SJCRH30 (cell line): ENCODE measurements around the gene CSNK2B. TPM values are rescaled to one million over a fixed set of nuclear protein-coding genes. Genes with fewer than 3 reads are reported as not detected.
"Not testable (repeated sequence)": the region's sequence is repeated elsewhere in the genome, so short reads cannot be mapped to it uniquely, and the experiment has no call there.

Experiments used
- DNase-seq, 2 experiments: peaks; one replicate each; pipeline ENCODE4 v3.0.0-alpha.2; 2015 to 2020
- H3K27ac ChIP-seq: fragments of 250-450 bp; sonication (Bioruptor Pico); 2 replicates; pipeline ENCODE4 v1.5.1; 2020; ENCODE audit warnings: mild to moderate bottlenecking, moderate library complexity
- H3K27me3 ChIP-seq: fragments of 250-450 bp; sonication (Bioruptor Pico); 2 replicates; pipeline ENCODE4 v1.5.1; 2020; ENCODE audit warnings: mild to moderate bottlenecking, moderate library complexity
- H3K36me3 ChIP-seq: fragments of 250-450 bp; sonication (Bioruptor Pico); 2 replicates; pipeline ENCODE4 v1.5.1; 2020; ENCODE audit warnings: mild to moderate bottlenecking, moderate library complexity
- H3K4me1 ChIP-seq: fragments of 250-450 bp; sonication (Bioruptor Pico); 2 replicates; pipeline ENCODE4 v1.5.1; 2020; ENCODE audit warnings: mild to moderate bottlenecking, moderate library complexity
- H3K4me3 ChIP-seq: fragments of 250-450 bp; sonication (Bioruptor Pico); 2 replicates; pipeline ENCODE4 v1.5.1; 2020; ENCODE audit warnings: mild to moderate bottlenecking, moderate library complexity
- H3K9me3 ChIP-seq: fragments of 250-450 bp; sonication (Bioruptor Pico); replicated peaks from 2 replicates; pipeline ENCODE4 v1.5.1; 2020; ENCODE audit warnings: mild to moderate bottlenecking, moderate library complexity
- total RNA-seq: library from RNA; depleted of rRNA; stranded (reverse); fragments of >200 nt; shearing (Covaris generic); gene quantifications from 2 replicates; pipeline ENCODE4 v1.2.3, GENCODE V29; 2014

Gene CSNK2B
- total RNA-seq, 1 experiment from 2014 or later: 208 TPM

- H3K4me3 ChIP-seq: peak overlapping the region; percentile 79
Measured at GRCh38 chr6:31702405-31702818, 36.5 kb downstream of the CSNK2B start.

DNA sequence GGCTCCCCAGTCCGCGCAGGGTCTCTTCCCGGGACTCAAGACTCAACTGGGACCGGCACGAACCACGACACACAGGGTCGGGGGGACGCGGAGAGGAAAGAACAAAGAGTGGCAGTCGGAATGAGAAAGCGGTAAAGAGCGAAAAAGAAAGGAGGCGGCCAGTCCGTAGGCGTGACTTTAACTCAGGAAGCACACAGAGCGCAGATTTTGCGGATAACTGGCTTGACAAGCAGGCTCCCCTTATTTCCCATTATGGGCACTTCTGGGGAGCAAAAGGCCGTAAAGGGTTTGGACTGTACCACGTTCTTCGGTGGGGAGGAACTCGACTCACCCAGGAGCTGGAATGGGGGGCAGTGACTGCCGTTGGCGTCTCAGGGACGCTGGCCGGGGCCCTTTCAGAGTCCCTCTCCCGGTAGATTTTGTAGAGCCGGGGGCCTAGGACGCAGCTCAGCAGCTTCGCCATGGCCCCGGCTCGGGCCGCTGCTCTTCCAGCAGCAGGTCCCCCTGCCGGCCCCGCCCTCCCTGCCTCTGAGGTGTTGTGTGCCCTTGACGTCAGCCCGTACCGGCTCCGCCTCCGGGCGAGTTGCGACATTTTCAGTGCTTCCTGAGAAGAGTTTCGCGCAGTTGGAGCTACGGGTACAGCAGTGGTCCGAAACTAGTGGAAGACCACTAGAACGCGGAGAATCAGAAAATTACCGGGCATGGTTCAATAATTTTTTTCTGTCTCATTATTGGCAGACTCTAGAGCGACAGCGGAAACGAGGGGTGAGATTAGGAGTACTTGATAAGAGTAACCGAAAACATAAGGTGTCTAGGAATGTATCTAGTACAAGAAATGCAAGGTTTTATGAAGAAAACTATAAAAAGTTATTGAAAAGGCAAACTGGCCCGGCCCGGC is 37.2 kb downstream of the CSNK2B start, which contains the start of gene ABHD16A:
Gene ABHD16A, minus strand, starts transcription at position 506 of the 898 bp plus-strand sequence. Its CDS starts 43 bp downstream, at position 463.
- H3K36me3 ChIP-seq: no peaks in the 10 kb centered on the region
- H3K27me3 ChIP-seq: no peaks in the 10 kb centered on the region
- H3K9me3 ChIP-seq: no peaks in the 10 kb centered on the region
- peak within 1 kb of the TSS; percentile 79 for H3K4me3 ChIP-seq
- peak; percentile 97 to 98 for DNase-seq
- H3K4me1 ChIP-seq: peaks cover 10% of the 10 kb centered on the region
- H3K27ac ChIP-seq: peak within 1 kb of the TSS; percentile 68

More at GRCh38 chr6:31702405-31702818, 36.5 kb downstream of the CSNK2B start:
- Histone ChIP-seq H3K27ac (peak overlapping the region; percentile 68), H3K27me3 (no peaks in the 10 kb centered on the region), H3K9me3 (no peaks in the 10 kb centered on the region), H3K4me1 (peaks cover 10% of the 10 kb centered on the region), H3K36me3 (no peaks in the 10 kb centered on the region)
- DNase-seq: no peak

- DNase-seq: no peak
- peaks cover 10% of the 10 kb centered on the region for H3K4me1 ChIP-seq
- H3K4me3 ChIP-seq: no peak overlapping the region
- no peaks in the 10 kb centered on the region for H3K27me3 ChIP-seq
- no peaks in the 10 kb centered on the region for H3K9me3 ChIP-seq
- no peaks in the 10 kb centered on the region for H3K36me3 ChIP-seq
- no peak overlapping the region for H3K27ac ChIP-seq
Measured at GRCh38 chr6:31705931-31706330, 40.1 kb downstream of the CSNK2B start.

DNA sequence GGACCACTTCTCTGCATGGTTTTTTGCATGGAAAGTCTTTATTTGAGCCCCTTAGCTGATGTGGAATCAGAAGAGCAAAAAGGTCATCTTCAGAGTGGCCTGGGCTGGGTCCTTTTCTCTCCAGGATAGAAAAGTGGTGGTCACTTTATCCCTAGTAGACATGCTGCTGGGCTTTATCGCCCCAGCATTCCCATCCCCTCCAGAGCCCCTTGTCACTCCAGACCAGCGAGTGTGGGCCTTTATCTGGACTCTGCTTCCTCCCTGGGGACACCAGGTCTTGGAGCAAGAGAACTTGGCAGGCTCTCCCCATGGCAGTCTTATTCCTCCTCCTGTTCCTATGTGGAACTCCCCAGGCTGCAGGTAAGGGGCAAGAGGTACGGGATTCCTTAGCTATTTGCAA is 40.7 kb downstream of the CSNK2B start, which contains the start of gene LY6G6F:
Gene LY6G6F, plus strand, starts transcription at position 268 of the 400 bp plus-strand sequence. Its CDS starts 41 bp downstream, at position 309.
- Histone ChIP-seq H3K4me3 (no peak within 1 kb of the TSS), H3K27ac (no peak within 1 kb of the TSS), H3K27me3 (peaks cover 3% of the 10 kb centered on the region; the same call in 1 of the 2 replicates), H3K36me3 (no peaks in the 10 kb centered on the region), H3K4me1 (peaks cover 5% of the 10 kb centered on the region), H3K9me3 (no peaks in the 10 kb centered on the region)
- DNase-seq: no peak

DNA sequence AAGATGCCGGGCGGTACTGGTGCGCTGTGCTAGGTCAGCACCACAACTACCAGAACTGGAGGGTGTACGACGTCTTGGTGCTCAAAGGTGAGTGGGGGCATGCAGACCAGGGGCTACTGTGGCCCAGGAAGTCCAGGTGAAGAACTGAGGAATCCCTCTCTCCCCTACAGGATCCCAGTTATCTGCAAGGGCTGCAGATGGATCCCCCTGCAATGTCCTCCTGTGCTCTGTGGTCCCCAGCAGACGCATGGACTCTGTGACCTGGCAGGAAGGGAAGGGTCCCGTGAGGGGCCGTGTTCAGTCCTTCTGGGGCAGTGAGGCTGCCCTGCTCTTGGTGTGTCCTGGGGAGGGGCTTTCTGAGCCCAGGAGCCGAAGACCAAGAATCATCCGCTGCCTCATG is 41.8 kb downstream of the CSNK2B start:
- DNase-seq: no peak
- Histone ChIP-seq H3K4me1 (no peaks in the 10 kb centered on the region), H3K9me3 (no peaks in the 10 kb centered on the region), H3K27me3 (peaks cover 11% of the 10 kb centered on the region; the same call in 1 of the 2 replicates), H3K27ac (no peak overlapping the region), H3K4me3 (no peak overlapping the region), H3K36me3 (no peaks in the 10 kb centered on the region)

GRCh38 chr6:31708224-31708623 is 42.3 kb downstream of the CSNK2B start:
- Histone ChIP-seq H3K4me1 (no peaks in the 10 kb centered on the region), H3K27ac (no peak overlapping the region), H3K27me3 (peaks cover 13% of the 10 kb centered on the region; the same call in 1 of the 2 replicates), H3K4me3 (no peak overlapping the region), H3K36me3 (no peaks in the 10 kb centered on the region), H3K9me3 (no peaks in the 10 kb centered on the region)
- DNase-seq: no peak

GRCh38 chr6:31709157-31709556 is 43.3 kb downstream of the CSNK2B start:
- H3K9me3 ChIP-seq, H3K4me1 ChIP-seq, H3K36me3 ChIP-seq, H3K27ac ChIP-seq, DNase-seq, H3K4me3 ChIP-seq: not testable (repeated sequence)
- peaks cover 13% of the 10 kb centered on the region; the same call in 1 of the 2 replicates for H3K27me3 ChIP-seq

DNA sequence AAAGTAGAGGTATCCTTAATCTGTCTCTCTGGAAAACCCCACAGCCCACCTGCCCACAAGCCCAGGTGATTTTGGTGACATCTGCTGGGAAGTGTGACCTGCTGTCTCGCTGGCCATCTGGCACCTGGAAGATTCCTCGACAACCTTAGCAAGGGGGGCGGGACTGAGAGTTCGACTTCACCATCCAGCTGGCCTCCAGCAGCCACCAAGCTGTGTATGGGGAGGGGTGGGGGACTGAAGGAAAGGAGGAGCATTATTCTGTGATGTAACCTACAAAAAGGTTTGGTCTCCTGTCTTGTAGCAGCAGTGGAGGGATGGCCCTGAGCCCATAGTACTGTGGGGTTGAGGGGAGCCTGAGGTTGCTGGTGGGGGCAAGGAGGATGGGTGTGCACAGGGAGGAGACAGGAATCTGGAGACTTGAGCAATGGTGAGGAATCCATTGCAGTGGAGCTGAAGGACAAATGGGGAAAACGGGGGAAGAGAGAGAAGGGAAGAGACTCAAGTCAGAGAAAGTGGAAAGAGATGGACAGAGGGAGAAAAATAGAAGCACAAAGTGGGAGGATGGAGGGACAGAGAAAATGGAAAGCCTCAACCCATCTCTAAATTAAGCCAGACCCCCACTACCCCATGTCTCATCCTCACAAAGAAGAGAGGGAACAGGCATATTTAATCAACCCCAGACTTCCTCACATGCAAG is 44.8 kb downstream of the CSNK2B start:
- Histone ChIP-seq H3K4me1 (no peaks in the 10 kb centered on the region), H3K27me3 (peaks cover 19% of the 10 kb centered on the region), H3K27ac (no peak overlapping the region), H3K36me3 (no peaks in the 10 kb centered on the region), H3K4me3 (no peak overlapping the region), H3K9me3 (no peaks in the 10 kb centered on the region)
- no peak for DNase-seq

GRCh38 chr6:31711233-31711632 is 45.4 kb downstream of the CSNK2B start:
- Histone ChIP-seq H3K27ac (no peak overlapping the region), H3K4me3 (no peak overlapping the region), H3K4me1 (no peaks in the 10 kb centered on the region), H3K27me3 (peaks cover 19% of the 10 kb centered on the region), H3K36me3 (no peaks in the 10 kb centered on the region), H3K9me3 (no peaks in the 10 kb centered on the region)
- no peak for DNase-seq

DNA sequence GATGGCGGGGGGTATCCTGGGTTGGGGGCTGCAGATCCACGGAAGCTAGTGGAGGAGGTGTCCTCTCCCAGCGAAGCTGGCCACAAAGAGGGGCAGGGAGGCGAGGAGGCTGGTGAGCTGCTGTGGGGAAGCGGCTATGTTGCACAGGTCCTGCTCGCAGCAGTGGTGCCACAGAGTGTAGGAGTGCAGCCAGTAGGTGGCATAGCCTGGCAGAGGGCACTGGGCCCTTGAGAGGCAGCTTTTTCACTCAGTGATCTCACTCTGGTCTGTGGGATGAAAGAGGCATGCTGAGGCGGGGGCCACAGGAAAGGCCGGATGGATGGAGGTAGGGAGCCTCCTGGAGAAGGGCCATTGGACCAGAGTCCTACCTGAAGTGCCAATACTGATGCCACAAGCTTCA is 46.4 kb downstream of the CSNK2B start:
- no peak overlapping the region for H3K4me3 ChIP-seq
- no peak overlapping the region for H3K27ac ChIP-seq
- no peaks in the 10 kb centered on the region for H3K4me1 ChIP-seq
- no peaks in the 10 kb centered on the region for H3K36me3 ChIP-seq
- peaks cover 19% of the 10 kb centered on the region for H3K27me3 ChIP-seq
- DNase-seq: no peak
- H3K9me3 ChIP-seq: no peaks in the 10 kb centered on the region

DNA sequence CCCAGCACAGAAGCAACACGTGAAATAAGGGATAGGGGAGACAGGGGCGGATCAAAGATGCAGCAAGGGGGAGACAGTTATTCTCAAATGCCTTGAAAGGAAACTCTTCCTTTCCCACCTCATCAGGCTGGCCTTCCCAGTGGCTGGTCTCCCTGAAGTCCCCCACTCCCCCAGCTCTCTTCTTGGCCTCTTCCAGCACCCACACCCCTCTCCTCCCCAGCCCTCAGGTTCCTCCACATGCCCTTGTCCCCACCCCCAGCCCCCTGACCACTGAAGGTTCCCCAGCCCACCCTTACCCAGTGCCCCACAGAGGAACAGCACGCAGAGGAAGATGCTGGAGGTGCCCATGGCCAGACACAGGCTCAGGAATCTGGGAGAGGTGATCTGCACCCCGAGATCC is 47.6 kb downstream of the CSNK2B start:
- Histone ChIP-seq H3K4me1 (no peaks in the 10 kb centered on the region), H3K9me3 (no peaks in the 10 kb centered on the region), H3K4me3 (no peak overlapping the region), H3K27ac (no peak overlapping the region), H3K36me3 (no peaks in the 10 kb centered on the region), H3K27me3 (peaks cover 19% of the 10 kb centered on the region)
- no peak for DNase-seq

DNA sequence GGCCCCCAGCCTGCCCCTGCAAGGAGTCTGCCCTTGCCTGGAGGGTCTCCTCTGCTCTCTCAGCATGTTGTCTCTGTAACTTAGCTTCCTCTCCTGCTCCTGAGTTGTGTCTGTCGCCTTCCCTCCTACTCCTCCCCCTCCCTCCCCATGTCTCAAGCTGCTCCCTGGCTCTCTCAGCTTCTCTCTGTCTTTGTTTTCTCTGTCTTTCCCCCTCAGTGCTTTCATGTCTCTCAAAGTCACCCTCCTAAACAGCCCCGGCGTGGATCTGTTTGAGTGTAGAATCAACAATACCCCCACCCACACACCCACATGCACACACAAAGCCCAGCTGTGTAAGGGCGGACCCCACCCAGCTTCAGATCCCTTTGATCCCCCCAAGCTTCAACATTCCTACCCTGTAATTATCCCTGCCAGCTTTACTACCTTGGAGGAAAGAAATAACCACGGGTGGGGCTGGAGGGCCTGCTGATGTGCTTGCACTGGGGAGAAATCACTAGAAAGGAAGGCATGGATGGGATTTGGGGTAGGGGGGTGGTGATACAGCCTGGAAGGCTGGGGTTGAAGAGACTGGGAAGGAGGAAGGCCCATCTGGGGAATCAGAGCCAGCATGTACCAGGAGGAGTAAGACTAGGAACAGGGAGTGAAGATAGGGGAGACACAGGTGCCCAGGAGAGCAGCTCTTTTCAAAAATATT is 48.3 kb downstream of the CSNK2B start:
- peaks cover 19% of the 10 kb centered on the region for H3K27me3 ChIP-seq
- no peak for DNase-seq
- no peaks in the 10 kb centered on the region for H3K36me3 ChIP-seq
- no peaks in the 10 kb centered on the region for H3K9me3 ChIP-seq
- H3K27ac ChIP-seq: no peak overlapping the region
- H3K4me1 ChIP-seq: no peaks in the 10 kb centered on the region
- no peak overlapping the region for H3K4me3 ChIP-seq

GRCh38 chr6:31715022-31715958 is 49.4 kb downstream of the CSNK2B start, which contains the start of gene LY6G6D:
TSS of gene LY6G6D (plus strand) at chr6:31715348. CDS start at chr6:31715356, 8 bp downstream.
- DNase-seq: no peak
- H3K36me3 ChIP-seq: no peaks in the 10 kb centered on the region
- H3K27me3 ChIP-seq: peaks cover 19% of the 10 kb centered on the region
- no peak within 1 kb of the TSS for H3K27ac ChIP-seq
- H3K9me3 ChIP-seq: no peaks in the 10 kb centered on the region
- H3K4me1 ChIP-seq: no peaks in the 10 kb centered on the region
- no peak within 1 kb of the TSS for H3K4me3 ChIP-seq
